Measurements from ENCODE around the gene EPB41L4A.
"Not testable (repeated sequence)": the region's sequence is repeated elsewhere in the genome, so short reads cannot be mapped to it uniquely, and the experiment has no call there.

EPB41L4A gene, protein sequence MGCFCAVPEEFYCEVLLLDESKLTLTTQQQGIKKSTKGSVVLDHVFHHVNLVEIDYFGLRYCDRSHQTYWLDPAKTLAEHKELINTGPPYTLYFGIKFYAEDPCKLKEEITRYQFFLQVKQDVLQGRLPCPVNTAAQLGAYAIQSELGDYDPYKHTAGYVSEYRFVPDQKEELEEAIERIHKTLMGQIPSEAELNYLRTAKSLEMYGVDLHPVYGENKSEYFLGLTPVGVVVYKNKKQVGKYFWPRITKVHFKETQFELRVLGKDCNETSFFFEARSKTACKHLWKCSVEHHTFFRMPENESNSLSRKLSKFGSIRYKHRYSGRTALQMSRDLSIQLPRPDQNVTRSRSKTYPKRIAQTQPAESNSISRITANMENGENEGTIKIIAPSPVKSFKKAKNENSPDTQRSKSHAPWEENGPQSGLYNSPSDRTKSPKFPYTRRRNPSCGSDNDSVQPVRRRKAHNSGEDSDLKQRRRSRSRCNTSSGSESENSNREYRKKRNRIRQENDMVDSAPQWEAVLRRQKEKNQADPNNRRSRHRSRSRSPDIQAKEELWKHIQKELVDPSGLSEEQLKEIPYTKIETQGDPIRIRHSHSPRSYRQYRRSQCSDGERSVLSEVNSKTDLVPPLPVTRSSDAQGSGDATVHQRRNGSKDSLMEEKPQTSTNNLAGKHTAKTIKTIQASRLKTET

DNA sequence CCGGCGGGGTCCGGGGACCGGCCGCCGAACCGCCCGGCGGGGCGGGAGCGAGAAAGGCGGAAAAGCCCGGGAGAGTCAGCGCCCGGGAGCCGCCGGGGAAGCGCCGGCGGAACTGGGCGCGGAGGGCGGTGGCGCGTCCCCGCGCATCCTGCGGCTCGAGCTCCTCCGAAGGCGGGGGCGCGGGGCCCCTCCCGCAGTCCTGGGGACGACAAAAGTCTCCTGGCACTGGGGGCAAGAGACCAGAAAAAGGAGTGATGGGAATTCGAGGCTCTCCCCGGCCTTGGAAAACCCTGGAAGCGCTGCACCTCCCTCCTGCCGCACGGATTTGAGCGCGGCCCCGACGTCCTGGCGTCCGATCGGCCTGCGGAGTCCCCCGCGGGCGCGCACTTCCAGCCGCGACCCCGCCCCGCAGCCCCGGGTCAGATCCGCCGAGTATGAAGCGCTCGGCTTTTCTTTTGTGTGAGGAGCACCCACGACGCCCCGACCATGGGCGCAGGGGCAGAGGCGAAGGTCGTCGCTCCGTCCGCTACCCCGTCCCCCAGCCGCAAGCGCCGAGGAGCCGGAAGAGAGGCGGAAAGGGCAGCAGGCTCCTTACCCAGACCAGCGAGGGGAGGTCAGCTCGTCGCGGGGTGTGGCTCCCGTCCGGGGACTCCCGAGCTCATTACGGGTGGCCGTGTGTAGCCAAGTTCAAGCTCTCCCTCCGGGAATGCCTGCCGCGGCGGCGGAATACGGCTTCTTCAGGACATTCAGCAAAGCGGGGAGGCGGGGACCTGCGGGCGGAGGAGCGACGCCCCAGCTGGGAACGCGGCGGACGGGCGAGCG, at the start of gene EPB41L4A:
Gene EPB41L4A, minus strand, starts transcription at position 114 of the 822 bp plus-strand sequence. CDS start 238 bp downstream, outside the sequence.
- no peak for DNase-seq (ENCODE audit: low read depth)

DNA sequence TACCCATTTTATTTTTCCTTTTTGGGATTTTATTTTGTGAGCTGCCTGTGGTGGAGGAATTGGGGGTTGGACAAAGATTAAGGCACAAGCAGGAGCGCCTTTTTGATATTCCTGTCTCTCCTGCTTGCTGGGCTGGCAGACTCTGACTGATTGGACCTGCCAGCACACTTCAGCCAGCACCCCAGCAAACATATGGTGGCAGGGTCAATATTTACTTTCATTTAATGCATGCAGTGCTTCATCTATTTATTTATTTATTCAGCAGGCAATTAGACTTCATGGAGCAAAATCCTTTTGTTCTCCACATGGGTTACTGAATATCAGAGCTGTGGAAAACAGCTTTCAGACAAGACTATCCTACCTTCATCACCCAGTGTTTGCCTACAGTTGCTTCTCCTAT, 48.4 kb upstream of the EPB41L4A start:
- no peak for DNase-seq (ENCODE audit: low read depth)

DNA sequence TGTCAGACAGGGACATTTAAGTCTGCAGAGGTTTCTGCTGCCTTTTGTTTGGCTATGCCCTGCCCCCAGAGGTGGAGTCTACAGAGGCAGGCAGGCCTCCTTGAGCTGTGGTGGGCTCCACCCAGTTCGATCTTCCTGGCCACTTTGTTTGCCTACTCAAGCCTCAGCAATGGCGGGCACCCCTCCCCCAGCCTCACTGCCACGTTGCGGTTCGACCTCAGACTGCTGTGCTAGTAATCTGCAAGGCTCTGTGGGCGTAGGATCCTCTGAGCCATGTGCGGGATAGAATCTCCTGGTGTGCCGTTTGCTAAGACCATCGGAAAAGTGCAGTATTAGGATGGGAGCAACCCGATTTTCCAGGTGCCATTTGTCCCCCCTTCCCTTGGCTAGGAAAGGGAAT, 47.2 kb upstream of the EPB41L4A start:
- not testable (repeated sequence) for DNase-seq (ENCODE audit: low read depth)

DNA sequence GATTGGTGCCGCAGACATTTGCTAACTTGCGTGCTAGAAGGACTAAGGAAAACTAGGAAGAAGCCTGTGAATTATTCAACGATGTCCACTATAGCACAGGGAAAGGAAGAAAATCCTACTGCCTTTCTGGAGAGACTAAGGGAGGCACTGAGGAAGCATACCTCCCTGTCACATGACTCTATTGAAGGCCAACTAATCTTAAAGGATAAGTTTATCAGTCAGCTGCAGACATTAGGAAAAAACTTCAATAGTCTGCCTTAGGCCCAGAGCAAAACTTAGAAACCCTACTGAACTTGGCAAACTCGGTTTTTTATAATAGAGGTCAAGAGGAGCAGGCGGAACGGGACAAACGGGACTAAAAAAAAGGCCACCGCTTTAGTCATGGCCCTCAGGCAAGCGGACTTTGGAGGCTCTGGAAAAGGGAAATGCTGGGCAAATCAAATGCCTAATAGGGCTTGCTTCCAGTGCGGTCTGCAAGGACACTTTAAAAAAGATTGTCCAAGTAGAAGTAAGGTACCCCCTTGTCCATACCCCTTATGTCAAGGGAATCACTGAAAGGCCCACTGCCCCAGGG, 28.2 kb upstream of the EPB41L4A start:
- not testable (repeated sequence) for DNase-seq (ENCODE audit: low read depth)

DNA sequence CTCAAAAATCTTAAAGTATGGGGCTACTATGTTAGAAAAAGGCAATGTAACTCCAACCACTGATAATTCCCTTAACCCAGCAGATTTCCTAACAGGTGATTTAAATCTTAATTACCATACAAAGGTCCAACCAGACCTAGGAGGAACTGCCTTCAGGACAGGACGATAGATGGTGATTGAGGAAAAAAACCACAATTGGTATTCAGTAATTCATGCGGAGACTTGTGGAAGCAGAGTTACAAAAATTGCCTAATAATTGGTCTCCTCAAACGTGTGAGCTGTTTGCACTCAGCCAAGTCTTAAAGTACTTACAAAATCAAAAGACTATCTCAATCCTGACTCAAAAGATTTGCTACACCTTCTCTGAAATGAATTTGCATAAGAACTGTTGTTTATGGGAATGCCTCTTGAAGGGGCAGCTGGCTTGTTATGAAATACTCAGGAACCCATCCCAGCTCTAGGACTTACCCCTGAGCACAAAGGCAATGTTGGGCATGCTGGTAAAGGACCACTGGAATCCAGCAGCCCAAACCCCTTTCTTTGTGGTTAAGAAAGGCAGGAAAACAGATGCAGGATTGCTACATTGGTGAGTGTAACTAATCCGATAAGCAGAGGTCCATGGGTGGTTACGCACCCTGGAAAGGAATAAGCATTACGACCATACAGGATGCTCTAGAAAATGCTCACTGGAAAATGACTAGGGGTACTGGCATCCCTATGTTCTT, 26.7 kb upstream of the EPB41L4A start:
- DNase-seq (ENCODE audit: low read depth), result no peak

DNA sequence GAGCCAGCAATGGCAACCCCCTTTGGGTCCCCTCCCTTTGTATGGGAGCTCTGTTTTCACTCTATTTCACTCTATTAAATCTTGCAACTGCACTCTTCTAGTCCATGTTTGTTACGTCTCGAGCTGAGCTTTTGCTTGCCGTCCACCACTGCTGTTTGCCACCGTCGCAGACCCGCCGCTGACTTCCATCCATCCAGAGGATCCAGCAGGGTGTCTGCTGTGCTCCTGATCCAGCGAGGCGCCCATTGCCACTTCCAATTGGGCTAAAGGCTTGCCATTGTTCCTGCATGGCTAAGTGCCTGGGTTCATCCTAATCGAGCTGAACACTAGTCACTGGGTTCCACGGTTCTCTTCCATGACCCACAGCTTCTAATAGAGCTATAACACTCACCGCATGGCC, 24.9 kb upstream of the EPB41L4A start:
- DNase-seq (ENCODE audit: low read depth), result not testable (repeated sequence)

DNA sequence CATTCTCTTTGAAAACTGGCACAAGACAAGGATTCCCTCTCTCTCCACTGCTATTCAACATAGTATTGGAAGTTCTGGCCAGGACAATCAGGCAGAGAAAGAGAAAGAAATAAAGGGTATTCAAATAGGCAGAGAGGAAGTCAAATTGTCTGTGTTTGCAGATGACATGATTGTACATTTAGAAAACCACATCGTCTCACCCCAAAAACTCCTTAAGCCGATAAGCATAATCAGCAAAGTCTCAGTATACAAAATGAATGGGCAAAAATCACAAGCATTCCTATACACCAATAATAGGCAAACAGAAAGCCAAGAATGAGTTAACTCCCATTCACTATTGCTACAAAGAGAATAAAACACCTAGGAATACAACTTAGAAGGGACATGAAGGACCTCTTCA, 21.0 kb upstream of the EPB41L4A start:
- no peak for DNase-seq (ENCODE audit: low read depth)

DNA sequence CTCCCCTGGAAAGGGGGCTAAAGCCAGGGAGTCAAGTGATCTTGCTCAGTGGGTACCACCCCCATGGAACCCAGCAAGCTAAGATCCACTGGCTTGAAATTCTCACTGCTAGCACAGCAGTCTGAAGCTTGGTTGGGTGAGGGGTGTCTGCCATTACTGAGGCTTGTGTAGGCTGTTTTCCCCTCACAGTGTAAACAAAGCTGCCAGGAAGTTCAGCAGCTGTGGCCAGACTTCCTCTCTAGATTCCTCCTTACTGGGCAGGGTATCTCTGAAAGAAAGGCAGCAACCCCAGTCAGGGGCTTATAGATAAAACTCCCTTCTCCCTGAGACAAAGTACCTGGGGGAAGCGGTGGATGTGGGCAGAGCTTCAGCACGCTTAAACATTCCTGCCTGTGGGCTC, 17.1 kb upstream of the EPB41L4A start:
- DNase-seq (ENCODE audit: low read depth), result no peak

DNA sequence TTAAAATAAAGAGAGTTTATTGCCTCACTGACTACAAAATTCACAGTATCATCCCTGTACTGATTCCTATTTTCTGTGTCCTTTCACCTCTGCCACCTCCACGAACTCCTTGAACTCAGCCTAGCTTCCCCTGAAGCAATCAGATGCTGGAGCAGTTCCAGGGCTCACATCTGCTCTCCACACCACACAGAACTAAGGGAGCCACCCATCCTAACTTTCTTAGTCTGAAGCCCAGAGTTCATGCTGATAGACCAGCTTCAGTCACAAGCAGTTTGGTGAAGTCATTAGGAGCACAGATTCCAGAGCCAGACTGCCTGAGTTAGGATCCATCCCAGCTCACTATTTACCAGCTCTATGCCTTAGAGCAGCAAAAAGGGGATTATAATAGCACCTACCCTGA, 15.6 kb upstream of the EPB41L4A start:
- DNase-seq (ENCODE audit: low read depth), result no peak

DNA sequence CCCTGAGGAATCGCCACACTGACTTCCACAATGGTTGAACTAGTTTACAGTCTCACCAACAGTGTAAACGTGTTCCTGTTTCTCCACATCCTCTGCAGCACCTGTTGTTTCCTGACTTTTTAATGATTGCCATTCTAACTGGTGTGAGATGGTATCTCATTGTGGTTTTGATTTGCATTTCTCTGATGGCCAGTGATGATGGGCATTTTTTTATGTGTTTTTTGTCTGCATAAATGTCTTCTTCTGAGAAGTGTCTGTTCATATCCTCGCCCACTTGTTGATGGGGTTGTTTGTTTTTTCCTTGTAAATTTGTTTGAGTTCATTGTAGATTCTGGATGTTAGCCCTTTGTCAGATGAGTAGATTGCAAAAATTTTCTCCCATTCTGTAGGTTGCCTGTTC, 7.1 kb upstream of the EPB41L4A start:
- not testable (repeated sequence) for DNase-seq (ENCODE audit: low read depth)

DNA sequence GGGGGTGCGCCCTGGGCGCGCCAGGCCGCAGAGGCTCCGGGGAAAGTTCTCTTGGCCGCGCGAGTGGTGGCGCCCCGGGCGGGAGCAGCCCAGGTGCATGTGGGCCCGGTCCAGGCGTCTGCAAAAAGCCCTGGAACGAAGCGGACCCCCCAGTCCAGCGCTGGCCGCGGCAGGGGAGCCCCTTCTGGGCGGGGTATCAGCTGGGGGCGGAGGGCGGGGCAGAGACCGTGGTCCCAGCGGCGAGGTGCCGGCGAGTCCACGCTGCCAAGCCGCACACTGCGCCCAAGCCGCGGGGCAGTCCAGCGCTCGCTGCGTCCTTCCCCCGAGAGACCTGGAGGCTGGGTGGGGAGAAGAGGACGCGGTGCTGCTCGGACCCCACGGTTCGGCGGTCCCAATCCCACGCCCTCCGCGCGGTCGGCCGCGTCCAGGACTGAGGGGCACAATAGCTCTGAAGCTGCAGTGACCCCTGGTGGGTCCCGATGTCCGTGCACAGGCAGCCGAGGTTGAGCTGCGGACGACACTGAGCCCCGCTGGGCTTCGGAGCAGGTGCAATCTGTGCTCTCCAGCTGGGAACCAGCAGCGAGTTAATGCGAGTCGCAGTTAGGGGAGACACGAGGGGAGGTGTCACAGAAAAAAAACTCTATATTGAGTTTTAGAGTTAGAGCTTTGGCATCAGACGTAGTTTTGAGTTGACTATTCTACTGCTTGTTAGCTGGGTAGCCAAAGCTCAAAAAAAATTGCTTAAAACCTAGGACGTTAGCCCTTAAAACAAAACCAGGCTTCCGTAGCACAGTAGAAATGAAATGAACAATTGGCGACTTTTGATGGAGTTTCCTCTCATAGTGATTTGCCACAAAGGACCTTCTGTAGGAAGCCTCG, 1.1 kb upstream of the EPB41L4A start:
- peak; percentile 36 for DNase-seq (ENCODE audit: low read depth)

DNA sequence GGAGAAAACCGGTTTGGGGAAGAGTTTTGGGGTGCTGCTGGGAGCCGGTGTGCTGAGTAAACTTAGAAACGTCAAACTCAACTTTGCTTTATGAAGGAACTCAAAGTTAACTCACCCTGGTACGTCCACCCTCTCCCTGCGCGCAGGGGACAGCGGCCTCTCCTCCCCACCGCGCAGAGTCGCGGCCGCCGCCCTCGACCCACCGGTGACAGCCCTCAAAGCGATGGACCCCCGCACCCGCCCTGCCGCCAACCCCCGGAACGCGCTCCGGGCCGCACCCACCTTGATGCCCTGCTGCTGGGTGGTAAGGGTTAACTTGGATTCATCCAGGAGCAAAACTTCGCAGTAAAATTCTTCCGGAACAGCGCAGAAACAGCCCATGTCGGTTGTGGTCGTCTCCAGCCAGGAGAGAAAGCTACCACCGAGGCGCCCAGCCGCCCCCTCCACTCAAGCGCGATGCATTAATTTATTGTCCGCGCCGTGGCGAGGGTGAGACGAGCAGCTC, 366 bp downstream of the EPB41L4A start:
- DNase-seq (ENCODE audit: low read depth), result no peak

DNA sequence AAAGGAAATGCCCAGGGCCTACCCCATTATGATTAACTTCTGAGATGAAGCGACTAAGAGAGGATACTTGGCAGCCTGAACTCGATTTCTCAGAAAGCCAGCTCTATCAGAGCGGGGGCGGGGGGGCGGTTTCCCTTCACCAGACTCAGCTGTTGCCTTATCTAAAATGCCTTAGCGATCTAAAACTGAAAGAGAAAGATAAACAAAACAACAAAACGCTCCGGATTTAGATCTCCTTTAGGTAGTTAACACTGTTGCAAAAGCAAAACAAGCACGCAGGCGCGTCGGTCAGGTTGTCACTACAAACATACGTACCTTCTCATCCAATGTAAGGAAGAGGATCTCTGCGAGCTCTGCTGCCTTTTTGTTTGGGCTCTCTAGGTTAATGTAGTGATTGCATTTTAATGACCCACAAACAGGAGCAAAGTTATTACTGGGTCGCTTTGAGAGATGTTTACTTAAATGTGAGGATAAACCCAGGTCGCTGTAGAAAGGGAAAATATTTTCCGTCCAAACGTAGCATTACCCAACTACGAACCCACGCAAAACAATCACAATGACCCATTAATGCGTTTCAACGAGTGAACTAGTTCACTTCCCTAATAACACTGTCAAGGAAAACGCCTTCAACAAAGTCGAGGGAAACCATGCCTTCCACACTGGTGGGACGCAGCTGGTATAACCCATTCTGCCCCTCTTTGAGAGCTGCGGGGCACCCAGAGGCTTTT, 982 bp downstream of the EPB41L4A start:
- no peak for DNase-seq (ENCODE audit: low read depth)

DNA sequence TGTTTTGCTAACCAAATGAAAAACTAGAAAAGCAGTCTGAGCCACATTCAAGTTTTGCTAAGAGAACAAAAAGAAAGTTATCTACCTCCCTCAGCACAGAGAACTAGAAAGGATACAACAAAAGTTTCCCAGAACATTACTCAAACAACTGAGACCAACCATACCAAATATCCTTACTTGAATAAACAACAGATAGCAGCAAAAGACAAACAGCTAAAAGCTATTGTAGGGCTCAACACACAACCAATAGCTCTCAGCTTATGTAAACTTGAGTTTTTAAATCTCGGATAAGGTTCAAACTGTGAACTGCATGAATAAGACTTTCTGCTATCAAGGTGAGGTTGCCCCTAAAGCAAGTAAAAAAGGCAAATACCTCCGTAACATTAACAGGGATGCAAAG, 3.5 kb downstream of the EPB41L4A start:
- DNase-seq (ENCODE audit: low read depth), result no peak

DNA sequence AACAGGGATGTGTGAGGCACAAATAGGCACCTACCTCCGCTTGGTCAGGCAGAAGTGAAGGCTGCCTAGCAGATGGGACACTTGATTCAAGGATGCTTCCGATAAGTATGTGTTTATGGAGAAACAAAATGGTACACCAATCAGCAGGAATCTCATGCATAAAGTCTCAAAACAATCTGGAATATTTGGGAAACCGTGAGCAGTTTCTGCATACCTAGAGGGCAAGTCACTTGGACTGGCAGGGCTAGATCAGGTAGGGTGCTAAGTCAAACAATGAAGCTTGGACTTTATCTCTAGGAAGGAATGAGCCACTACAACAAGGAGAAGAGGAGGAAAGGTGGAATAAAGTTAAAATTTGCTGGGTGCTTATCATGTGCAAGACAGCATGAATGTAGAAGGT, 5.5 kb downstream of the EPB41L4A start:
- DNase-seq (ENCODE audit: low read depth), result no peak

DNA sequence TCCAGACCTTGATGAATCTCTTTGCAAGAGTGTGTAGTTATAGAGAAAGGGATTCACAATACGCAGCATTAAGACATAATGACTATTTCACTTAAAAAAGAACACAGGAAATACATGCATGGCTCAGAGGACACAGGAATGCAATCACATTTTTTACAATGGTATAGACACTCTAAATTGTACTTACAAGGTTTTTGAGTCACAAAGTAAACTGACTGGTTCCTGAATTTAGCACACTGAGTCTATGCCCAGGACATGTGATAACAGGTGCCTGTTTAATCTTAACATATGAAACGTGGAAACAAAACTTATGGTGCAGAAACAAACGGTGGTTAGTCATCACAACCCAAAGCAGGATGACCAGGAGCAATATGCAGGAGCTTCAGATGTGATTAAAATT, 6.7 kb downstream of the EPB41L4A start:
- no peak for DNase-seq (ENCODE audit: low read depth)

DNA sequence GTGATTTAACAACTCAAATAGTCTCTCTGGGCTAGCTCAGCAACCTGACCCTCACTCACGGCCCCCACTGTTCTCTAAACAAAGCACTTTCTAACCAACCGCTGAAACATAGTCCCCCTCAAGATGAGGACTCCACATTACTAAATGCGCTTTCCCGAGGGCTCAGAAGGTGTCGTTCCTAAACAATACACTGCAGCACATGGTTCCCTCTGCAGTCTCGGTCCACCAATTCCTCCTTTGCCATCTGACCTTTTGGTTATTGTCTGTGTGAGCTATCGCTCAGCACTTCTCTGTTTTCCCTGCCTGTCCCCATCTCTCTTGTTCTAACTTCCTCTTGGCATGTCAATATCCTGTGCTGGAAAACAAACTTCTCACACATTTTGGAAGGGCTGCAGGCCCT, 7.2 kb downstream of the EPB41L4A start:
- DNase-seq (ENCODE audit: low read depth), result no peak

DNA sequence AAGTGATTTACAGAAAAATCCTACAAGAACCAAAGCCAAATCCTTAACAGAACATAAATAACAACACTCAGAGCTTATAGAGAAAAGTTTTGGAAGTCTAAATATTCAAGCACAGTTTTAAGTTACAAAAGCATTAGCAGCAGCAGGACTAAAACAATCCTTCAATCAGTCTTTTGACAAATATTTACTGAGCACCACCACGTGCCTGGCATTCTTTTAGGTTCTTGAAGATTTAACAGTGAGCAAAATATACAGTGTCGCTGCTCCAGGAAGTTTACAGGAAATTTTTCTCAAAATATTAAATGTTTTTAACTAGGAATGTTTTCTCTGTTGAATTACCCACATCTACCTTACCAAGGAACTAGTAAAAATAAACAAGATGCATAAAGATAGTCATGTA, 11.4 kb downstream of the EPB41L4A start:
- DNase-seq (ENCODE audit: low read depth), result no peak

DNA sequence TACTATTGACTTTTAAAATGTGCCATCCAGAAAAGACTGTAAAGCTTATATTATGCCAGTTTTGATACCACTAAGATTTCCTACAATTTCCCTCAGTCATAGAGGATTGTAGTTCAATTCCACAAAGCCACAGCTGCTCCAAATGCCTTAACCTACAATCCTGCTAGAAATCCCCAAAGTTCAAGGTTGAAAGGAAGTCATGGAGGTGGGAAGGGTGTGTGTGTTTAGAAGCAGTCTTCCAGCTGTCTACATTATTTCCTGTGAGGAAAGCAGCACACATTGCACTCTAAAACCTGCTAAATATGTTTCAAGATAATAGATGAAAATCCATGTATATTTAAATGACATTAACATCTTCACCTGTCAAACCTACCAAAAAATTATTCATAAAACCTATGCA, 11.8 kb downstream of the EPB41L4A start:
- no peak for DNase-seq (ENCODE audit: low read depth)

DNA sequence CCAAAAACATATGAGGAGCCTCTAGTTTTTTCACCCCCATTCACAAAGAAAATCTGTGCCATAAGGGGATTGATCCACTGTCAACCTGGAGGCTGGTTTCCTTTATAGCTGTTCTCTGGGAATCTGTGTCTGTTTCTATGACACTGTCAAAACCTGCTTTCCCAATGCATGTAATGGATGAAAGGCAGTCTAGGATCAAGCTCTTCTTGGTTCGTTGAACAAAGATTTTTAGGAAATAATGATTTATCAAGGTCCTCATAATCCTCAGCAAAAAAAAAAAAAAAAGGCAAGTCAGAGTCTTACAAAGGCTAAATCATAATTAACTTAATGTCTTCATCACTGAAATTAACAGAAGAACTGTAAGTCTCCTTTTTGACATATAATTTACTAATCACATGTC, 16.0 kb downstream of the EPB41L4A start:
- DNase-seq (ENCODE audit: low read depth), result no peak

Data from stromal cell of bone marrow (primary cell).